ENCODE measurements around the gene MGST2.
"Not testable (repeated sequence)": the region's sequence is repeated elsewhere in the genome, so short reads cannot be mapped to it uniquely, and the experiment has no call there.

Gene MGST2

GRCh38 chr4:139665690-139666529 lies at the start of gene MGST2:
TSS of gene MGST2 (plus strand) at chr4:139665819. CDS start at chr4:139666020, 201 bp downstream.
- no peak for DNase-seq

DNA sequence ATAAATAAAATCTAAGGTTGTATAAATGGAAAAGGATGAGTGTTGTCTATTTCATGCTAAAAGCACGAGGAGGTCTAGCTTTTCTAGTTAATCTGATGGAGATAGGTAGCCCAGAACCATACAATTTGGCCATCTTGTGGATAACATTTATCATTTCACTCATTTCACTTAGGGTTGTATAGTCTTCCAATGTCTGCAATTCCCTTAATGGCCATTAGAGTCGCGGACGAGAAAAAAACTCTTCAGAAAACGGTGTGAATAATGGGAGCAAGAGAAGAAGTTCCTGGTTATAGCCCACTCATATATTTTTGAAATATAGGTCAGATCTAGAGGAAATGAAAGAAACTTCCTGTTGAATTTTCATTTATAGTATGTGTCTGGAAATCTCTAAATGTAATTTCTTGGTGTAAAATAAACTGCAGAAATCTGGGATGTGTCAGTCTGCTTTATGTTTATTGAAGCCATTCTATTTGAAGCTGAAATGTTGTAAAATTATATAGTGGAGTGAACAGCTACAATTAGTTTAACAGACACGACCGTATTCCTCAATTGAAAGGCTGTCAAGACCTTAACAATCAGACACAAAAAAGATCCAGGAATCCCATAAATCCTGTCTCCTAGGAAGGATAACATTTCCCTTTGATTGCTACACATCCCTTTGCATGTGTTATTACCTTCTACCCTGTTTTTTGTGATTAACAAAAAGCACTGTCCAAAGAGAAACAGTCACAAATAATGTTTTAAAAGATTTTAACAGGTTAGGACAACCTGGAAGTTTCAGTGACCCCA lies 47.7 kb upstream of the MGST2 start:
- no peak for DNase-seq

GRCh38 chr4:139619644-139620043 lies 46.0 kb upstream of the MGST2 start:
- DNase-seq, result no peak

DNA sequence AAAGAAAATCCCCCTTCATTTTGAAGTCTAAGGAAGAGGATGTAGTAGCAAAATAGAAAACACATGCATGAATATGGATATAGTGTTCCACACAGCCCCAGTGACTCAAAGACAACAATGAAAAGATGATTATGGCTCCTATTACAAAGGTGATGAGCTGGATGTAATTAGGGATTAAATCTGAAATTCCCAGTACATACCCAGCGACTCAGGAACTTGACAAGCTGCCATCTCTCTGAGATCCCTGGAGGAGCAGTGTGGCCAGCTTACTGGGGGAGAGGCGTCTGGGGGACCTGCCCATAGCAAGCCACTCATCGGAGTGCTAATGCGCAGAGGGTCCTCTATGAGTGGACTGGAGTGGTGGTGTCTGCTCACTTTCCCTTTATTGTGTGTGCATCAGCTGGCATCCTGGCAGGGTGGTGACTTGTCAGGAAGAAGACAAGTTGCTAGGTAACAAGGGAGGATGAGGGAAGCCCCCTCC lies 42.7 kb upstream of the MGST2 start:
- DNase-seq, result no peak

DNA sequence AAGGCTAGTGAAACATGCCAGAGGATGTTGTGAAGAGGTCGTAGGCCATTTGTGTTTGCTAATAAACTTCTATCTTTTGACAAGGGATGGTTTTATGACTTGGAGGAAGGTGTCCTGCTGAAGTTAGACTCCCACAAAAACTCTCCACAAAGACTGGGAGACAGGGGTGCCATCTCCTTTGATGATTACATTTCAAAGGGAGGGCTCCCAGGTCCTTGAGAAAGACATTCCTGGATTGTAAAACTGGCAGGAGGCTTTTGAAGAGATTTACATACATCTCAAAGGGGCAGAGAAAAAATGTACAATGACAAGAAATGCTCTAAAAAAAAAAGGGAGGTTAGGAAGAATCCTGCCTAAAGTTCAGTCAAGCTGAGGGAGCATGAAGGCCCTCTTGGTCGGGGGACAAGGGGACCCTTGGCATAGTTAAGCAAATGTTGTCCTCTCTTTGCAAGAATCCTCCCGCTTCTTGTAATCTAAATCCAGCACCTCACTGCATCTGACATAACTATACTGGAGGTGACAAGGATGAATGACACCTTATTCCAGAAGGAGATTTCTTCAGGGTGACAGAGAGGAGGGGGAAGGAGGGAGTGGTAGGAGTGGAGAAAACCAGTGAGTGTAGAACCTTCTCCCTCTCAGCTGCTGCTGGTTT lies 41.1 kb upstream of the MGST2 start:
- no peak for DNase-seq

- no peak for DNase-seq
Observed at GRCh38 chr4:139625093-139625455, 40.5 kb upstream of the MGST2 start.

DNA sequence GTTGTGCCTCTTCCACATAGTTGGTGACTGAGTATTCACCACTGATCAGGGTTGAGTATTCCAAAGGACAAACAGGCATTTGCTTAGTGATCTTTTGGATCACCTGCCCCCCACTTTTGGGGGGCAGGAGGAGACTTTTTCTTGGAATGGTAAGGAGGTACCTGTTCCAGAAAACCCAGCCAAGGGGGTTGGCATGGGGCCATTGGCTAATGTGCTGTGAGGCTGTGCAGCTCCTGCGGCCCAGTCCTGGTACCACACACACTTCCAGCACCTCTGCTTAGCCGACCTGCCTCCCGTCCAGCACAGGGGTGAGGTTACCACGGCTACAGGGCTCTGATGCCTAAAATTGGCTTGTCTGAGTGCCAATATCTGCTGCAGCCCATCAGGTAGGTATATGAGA lies 40.1 kb upstream of the MGST2 start:
- DNase-seq, result no peak

GRCh38 chr4:139628184-139629012 lies 37.2 kb upstream of the MGST2 start:
- DNase-seq, result no peak

- no peak for DNase-seq
Observed at GRCh38 chr4:139629436-139630125, 36.0 kb upstream of the MGST2 start.

GRCh38 chr4:139630126-139630495 lies 35.5 kb upstream of the MGST2 start:
- DNase-seq, result no peak

GRCh38 chr4:139630991-139631390 lies 34.6 kb upstream of the MGST2 start:
- DNase-seq, result no peak

- DNase-seq, result no peak
Observed at GRCh38 chr4:139631791-139632190, 33.8 kb upstream of the MGST2 start.

GRCh38 chr4:139632739-139633138 lies 32.9 kb upstream of the MGST2 start:
- not testable (repeated sequence) for DNase-seq

- no peak for DNase-seq
Observed at GRCh38 chr4:139633195-139633594, 32.4 kb upstream of the MGST2 start.

GRCh38 chr4:139633661-139634060 lies 32.0 kb upstream of the MGST2 start:
- DNase-seq, result no peak

DNA sequence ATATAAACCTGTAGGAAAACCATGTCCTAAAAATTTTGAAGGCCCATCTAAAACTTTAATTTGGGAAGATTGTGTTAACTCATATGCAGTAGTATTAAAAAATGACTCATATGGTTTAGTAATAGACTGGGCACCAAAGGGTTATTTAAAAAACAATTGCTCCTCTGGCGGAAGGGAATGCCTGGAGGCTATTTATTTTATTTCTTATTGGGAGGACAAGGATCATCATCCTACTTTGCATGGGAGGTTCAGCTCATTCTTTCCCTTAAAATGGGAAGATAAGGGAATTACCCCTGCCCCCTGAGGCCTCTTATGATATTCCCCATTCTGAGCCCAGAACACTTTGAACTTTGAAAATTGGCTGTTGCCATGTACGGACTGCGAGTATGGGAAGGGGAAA lies 29.7 kb upstream of the MGST2 start:
- no peak for DNase-seq

- DNase-seq, result not testable (repeated sequence)
Observed at GRCh38 chr4:139638306-139638705, 27.3 kb upstream of the MGST2 start.

DNA sequence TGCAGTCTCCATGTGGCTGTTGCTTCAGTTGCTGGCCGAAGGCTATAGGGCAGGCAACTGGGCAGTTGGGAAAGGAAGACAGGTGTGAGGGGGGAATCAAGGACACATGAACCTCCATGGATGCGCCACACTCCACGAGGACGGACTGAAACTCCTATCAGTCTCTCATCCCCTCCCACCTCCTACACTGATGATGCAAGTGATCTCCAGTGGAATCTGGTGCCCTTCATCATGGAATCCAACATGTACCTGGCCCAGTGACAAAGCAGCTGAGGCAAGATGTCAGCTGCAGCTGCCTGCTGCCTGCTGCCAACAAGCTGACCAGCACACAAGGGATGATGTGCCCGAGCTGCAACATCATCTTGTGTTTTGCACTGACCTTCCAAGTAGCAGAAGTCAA lies 26.0 kb upstream of the MGST2 start:
- no peak for DNase-seq

- no peak for DNase-seq
Observed at GRCh38 chr4:139641218-139641617, 24.4 kb upstream of the MGST2 start.

DNA sequence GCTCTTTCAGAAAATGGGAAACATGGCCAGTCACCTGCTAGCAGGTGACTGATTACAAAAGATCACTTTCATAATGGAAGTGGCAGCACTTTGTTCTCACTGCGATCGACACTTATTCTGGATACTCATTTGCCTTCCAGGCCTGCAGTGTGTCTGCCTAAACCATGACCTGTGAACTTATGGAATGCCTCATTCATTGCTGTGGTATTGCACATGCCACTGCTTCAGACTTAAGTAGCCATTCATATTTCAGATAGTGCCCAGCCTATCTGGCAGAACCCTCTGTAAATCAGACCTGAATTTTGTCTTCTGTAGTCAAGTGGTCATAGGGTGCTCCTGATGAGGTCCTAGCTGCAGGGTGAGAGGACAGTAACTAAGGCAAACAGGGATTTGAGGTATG lies 23.3 kb upstream of the MGST2 start:
- DNase-seq, result no peak

DNA sequence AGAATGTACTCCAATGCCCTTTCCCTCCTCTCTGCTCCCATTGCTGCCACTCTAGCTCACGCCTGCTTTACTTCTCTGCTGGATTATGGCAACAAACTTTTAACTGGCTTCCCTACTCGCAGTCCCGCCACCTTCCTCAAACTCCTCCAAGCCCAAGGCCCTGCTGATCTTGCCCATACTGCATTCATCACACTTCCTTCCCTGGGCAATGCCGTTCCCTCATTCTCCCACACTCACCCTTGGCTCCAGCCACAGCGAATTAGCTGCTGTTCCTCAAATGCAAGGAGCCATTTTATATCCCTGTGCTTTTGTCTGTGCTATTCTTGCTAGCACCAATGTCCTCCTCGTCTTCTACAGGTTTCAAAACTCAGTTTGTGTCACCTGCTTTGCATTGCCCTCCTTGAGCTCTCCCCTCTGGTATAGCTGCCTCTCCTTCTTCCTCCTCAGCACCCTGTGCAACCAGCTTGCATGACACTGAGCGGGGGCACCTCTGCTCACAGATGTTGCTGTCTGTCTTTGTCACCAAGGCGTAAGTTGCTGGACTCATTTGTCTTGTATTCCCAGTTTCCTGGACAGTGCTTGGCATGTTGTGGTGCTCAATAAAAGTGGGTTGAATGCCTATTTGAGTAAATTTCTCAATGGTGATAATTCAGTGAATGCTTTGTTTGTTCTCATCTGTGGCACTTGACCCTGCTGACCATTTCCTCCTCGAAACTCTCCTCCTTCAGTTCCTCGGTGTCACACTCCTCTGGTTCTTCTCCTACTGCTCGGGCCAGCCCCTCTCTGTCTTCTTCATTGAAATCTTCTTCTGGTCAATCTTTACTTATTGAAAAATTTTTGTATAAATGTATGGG lies 22.4 kb upstream of the MGST2 start:
- no peak for DNase-seq

Data from amniotic stem cell (primary cell).